Adipose tissue (tissue), 3 donors: ENCODE measurements around the gene KANSL1L. TPM values are rescaled to one million over a fixed set of nuclear protein-coding genes. Genes with fewer than 3 reads are reported as not detected.
A peak's percentile ranks its signal among the peaks of the same experiment; 100 is the strongest.
"Not testable (repeated sequence)": the region's sequence is repeated elsewhere in the genome, so short reads cannot be mapped to it uniquely, and the experiment has no call there.

Experiments used
- H3K27ac ChIP-seq: one replicate; pipeline ENCODE4 v1.5.1; 2013; ENCODE audit warnings: low read depth, low read length
- WGBS, 3 donors: extraction: QIAGEN DNeasy Blood & Tissue Kit; methylation state at CpG; one replicate each; pipeline ENCODE4 v1.1.7; 2013; 5-methylcytosine and 5-hydroxymethylcytosine counted together
- polyA plus RNA-seq, 3 donors: library from polyadenylated mRNA; stranded (reverse); fragments of 200-250 nt; gene quantifications; one replicate each; pipeline ENCODE4 v1.2.3, GENCODE V29; 2013
- donor health status: healthy with polysubstance abuse.
- donor health status: Bipolar disorder and iron deficiency.
- donor health status: healthy.

Gene KANSL1L
- polyA plus RNA-seq, 3 donors, result 5.3 to 7.1 (median 6.2) TPM

DNA sequence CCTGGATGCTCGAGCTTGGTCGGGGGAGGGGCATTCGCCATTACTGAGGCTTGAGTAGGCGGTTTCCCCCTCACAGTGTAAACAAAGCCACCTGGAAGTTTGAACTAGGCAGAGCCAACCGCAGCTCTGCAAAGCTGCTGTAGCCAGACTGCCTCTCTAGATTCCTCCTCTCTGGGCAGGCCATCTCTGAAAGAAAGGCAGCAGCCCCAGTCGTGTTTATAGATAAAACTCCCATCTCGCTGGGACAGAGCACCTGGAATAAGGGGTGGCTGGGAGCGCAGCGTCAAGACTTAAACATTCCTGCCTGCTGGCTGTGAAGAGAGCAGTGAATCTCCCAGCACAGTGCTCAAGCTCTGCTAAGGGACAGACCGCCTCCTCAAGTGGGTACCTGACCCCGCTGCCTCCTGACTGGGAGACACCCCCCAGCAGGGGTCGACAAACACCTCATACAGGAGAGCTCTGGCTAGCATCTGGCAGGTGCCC lies 10.4 kb upstream of the KANSL1L start:
- H3K27ac ChIP-seq, result not testable (repeated sequence)
- 52 to 56% (median 55%) methylated on average over 12 of the region's 12 CpGs for WGBS, 3 donors

DNA sequence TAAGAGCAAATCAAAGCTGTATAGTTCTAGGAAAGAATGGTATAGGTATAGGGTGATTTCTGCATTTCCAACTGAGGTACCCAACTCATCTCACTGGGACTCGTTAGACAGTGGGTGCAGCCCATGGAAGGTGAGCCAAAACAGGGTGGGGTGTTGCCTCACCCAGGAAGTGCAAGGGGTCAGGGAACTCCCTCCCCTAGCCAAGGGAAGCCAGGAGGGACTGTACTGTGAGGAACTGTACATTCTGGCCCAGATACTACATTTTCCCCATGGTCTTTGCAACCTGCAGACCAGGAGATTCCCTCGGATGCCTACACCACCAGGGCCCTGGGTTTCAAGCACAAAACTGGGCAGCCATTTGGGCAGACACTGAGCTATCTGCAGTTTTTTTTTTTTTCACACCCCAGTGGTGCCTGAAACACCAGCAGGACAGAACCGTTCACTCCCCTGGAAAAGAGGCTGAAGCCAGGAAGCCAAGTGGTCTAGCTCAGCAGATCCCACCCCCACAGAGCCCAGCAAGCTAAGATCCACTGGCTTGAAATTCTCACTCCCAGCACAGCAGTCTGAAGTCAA lies 9.9 kb upstream of the KANSL1L start:
- 58 to 71% (median 64%) methylated on average over 3 of the region's 3 CpGs for WGBS, 3 donors

DNA sequence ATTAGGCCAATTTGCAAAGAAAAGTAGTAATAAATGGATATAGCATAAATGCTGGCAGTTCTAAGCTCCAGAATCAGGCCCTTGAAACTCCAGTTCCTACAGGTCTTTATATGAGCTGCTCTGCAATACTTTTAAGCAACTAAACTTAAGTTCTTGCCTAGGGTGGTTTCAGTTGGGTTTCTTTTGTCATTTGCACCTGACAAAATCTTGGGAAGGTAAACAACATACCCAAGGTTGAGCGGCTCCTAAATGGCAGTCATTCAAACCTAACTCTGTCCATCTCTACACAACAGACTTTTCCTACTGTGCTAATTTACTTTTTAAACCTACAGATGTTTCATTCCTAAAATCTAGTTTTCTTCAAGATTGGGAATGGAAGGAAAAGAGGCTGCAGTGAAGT lies 9.3 kb upstream of the KANSL1L start:
- H3K27ac ChIP-seq, result no peak overlapping the region
- WGBS, 3 donors, result 34 to 95% (median 93%) methylated on average over 1 of the region's 1 CpG

More for the DNA sequence above, 9.9 kb upstream of the KANSL1L start:
- not testable (repeated sequence) for H3K27ac ChIP-seq

DNA sequence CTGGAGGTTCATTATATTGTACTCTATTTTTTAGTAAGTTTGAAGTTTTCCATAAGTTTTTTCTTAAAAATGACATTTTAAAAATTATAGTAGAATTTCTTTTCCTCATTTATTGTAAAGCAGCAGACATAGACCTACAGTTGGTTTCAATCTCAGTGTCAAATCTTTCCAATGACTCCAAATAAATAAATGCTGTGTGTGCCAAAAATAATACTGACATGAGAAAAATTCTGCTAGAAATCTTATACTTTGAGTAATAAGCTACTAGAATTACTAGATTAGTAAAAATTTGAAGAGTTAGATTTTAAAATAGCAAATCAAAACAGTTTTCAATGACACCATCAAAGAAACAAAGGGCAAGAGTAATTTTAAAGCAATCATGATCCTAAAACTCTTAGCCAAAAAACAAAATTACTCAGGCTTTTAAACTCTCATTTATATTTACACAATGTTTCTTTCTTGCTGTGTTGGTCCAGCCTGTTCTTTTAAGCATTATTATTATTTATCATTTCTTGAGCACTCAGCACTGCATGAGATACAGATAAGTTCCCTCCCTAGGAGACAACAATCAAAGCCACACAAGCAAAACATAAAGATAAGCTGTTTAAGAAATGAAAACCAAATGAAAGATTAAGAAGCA lies 8.3 kb upstream of the KANSL1L start:
- H3K27ac ChIP-seq, result no peak overlapping the region

DNA sequence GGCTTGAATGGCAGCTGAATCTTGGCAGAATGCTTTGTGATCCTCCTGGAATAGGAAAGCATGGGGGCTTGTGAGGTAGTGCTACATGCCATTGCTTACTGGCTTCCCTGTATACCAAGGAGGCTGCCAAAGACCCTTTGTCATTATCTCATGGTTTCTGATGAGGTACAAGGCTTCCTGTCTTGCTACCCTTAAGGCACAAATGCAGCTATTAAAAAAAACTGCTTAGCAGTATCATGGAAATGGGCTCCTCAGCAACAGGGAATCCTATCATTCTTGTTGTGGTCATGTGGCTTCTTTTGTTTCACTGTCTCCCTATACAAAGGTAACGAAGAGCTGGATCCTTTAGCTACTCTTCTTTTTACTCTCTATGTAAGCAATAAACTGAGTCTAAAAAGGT lies 6.6 kb upstream of the KANSL1L start:
- no peak overlapping the region for H3K27ac ChIP-seq
- 81 to 93% (median 91%) methylated on average over 1 of the region's 1 CpG for WGBS, 3 donors

DNA sequence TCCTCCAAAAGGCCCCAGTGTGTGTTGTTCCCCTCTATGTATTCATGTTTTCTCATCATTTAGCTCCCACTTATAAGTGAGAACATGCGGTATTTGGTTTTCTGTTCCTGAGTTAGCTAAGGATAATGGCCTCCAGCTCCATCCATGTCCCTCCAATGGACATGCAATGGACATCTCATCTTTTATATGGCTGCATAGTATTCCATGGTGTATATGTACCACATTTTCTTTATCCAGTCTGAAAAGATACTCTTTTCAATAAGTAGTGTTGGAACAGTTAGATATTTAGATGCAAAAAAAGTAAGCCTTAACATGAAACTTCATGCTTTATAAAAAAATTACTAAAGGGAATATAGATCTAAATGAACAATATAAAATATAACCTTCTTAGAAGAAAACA lies 5.9 kb upstream of the KANSL1L start:
- not testable (repeated sequence) for H3K27ac ChIP-seq
- 93 to 100% (median 97%) methylated on average over 1 of the region's 1 CpG for WGBS, 3 donors

DNA sequence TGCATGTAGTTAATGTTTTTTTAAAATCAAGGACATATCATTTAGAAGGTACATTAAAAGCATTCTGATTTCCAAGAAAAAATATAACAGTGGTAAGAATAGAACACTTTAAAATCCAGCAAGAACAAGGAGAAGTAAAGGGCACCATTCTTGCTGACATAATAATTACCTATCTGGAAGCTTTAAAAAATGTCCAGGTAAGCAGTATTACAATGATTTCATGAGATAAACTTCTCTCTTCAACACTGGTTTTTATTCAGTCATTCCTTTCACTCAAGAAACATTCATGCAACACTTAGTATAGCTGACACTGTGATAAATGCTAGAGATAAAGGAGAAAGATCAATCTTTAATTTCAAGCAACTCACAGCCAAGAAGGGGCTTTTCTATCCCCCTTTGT lies 2.9 kb upstream of the KANSL1L start:
- no peak overlapping the region for H3K27ac ChIP-seq

DNA sequence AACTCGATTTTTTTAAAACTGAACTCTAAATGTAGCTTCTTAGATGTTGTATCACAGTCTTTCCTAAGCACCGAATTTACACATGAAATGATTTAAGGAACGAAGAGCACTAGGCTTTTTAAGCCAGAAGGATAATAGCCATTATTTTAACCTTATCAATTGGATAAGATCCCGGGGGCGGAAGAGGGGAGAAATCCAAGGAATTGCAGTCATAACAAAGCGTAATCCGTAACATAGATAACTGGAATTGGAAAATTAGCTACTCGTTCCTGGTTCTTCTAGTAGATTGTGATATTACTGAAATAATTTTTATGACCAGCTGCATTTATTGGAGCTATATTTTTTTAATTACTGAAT lies 988 bp upstream of the KANSL1L start:
- H3K27ac ChIP-seq, result no peak overlapping the region
- WGBS, 3 donors, result 4 to 18% (median 11%) methylated on average over 8 of the region's 8 CpGs

DNA sequence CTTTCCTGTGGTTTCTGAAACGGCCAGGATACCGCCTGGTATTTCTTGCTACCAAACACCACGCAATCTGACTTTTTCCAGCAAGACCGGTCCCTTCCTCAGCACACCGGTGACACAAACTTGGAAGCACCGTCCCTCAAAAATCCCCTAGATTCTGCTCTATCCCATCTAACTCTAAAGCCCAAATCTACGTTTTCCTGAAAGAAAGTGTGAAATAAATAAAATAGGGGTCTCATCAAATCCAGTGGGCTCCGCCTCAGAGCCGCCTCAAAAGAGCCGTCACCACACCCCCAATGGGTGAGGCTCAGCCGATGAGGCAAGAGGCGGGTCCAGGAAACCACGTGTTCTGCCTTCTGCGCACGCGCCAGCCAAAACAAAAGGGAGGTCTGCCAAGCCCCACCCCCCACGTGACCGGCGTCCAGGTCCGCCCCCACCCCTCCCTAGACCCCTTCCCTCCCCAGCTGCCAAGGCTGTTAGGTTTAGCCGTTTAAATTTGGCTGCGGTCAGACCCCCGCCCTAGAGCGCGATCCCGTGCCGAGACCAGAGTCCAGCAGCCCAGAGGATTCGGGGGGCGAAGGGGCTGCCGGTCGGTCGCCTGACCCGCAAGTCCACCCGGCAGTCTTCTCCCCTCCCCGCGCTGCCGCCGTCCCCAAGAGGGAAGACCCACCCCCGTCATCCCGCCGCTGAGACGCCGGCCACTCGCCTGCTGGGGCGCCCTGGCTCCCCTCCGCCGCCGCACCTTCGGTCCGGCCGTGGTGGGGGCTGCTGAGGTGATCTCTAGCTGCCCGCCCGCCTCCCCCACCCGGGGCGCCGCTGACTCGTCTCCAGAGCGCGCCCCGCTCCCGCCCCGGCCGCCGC lies 534 bp downstream of the KANSL1L start:
- 0 to 1% (median 0%) methylated on average over 44 to 64 of the region's 64 CpGs for WGBS, 3 donors

DNA sequence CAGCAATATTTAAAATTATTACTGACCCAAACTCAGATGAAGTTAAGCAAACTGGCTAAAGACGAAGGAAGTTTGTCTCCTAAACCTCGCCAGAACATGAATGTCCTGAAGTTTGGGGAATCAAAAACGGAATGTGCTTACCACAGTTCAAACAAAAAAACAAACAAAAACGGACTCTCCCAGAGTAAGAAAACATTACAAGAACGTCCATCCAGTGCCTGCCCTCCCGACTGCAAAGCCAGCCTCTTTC lies 1.1 kb downstream of the KANSL1L start:
- 0% methylated on average over 6 of the region's 6 CpGs for WGBS, 3 donors
- peak overlapping the region; percentile 86 for H3K27ac ChIP-seq

More for the DNA sequence above, 534 bp downstream of the KANSL1L start:
- peak overlapping the region; percentile 86 for H3K27ac ChIP-seq

DNA sequence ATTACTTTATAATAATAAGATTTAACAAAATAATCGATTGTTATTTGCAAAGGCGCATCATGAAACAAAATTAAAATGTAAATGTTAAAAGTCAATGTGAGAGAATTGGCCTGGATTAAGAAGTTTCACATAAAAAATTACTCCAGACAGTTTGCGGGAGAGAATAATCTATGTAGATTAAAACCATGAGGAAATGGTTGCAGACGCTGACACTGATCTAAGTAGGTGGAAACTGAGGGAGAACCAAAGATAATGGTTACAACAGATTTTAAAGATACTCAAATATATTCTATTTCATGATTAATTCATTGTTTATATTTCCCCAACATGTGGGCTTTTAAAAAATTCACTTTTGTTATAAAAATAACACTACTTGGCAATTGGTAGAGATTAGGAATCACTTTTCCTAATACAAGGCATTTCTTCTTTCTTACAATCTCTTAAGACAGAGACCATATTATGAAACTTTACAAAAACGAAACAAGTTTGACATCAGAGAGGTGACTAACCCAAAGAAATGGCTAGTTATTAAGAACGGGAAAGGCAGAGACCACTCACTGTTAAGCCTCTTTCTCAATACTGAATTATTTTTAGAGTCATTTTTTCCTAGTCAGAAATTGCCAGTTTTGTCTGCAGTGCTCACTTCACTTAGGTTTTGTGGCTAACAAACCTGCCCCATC lies 1.6 kb downstream of the KANSL1L start:
- peak overlapping the region; percentile 86 for H3K27ac ChIP-seq

DNA sequence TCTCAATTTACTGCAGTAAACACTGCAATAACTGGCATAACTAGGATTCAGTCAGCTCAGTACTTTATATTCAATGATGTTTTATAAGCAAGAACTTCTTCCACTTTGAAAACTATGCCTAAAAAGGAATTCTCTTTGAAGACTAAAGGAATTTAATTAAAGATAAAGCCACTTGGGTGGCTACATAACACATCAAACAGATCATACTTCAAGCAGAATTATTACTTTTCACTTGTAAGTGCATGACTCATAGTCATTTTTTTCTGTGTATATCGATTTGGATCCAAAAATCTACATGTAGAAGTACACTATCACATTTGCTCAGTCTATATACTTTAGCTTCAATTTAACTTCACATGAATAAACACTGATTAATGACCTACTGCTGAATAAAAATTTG lies 4.0 kb downstream of the KANSL1L start:
- no peak overlapping the region for H3K27ac ChIP-seq
- 19 to 34% (median 26%) methylated on average over 1 of the region's 1 CpG for WGBS, 3 donors

More for the DNA sequence above, 1.6 kb downstream of the KANSL1L start:
- 11 to 23% (median 20%) methylated on average over 6 of the region's 6 CpGs for WGBS, 3 donors

DNA sequence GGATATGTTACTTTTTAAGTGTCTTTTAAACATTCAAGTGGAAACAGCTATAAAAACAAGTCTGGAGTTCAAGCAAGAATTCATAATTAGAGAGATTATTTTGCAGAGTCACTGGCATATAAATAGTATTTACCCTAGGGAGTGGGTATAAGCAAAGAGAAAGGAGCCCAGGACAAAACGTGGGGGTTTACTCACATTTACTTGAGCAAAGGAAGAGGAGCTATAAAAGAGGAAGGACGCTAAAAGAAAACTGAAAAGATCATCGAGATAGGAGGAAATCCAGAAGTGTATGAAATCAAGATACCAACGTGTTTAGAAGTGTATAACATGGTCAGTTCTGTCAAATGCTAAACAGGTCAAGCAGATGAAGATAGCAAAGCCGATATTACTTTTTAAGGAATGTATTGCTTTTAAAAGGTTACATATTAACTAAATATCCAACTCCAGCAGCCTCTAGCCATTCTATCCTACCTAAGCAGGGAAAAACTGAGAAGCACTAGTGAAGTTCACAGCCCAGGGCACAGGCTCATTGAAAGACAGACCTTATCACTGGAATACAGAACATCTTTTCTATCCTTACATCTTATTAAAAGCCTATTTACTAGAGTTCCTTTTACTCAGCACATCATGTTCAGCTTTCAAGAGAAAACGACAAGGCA lies 8.6 kb downstream of the KANSL1L start:
- 23 to 42% (median 39%) methylated on average over 6 of the region's 6 CpGs for WGBS, 3 donors
- H3K27ac ChIP-seq, result no peak overlapping the region

DNA sequence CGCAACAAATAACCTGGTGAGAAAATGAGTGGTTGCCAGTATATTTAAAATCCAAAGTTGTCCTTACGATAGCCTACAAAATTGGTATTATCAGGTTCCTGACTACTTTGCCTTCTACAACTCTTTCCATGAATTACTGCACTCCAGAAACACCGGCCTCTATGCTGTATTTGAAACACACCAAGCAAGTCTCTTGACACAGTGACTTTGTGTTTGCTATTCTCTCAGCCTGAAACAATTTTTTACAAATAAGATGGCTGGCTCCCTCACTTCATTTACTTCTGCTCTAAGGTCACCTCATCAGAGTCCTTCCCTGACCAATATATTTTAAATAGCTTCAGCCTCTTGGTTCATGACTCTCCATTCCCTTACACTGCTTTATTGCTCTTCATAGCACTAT lies 12.2 kb downstream of the KANSL1L start:
- no peak overlapping the region for H3K27ac ChIP-seq
- 79 to 97% (median 94%) methylated on average over 3 of the region's 3 CpGs for WGBS, 3 donors

DNA sequence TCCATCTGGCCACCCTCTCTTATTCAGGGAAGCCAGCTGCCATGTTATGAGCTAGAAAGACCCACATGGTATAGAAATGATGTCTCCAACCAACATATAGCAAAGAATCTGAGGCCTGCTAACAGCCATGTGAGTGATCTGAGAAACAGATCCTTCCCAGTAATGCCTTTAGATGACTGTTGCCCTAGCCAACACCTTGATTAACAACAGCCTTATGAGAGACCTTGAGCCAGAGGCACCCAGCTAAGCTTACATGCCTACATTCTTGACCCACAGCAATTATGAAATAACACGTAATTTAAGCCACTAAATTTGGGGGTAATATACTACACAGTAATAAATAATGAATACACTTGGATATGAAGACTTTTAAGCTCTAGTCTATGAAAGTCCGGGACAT lies 13.0 kb downstream of the KANSL1L start:
- WGBS, 3 donors, result 75 to 91% (median 77%) methylated on average over 2 of the region's 2 CpGs
- H3K27ac ChIP-seq, result no peak overlapping the region

DNA sequence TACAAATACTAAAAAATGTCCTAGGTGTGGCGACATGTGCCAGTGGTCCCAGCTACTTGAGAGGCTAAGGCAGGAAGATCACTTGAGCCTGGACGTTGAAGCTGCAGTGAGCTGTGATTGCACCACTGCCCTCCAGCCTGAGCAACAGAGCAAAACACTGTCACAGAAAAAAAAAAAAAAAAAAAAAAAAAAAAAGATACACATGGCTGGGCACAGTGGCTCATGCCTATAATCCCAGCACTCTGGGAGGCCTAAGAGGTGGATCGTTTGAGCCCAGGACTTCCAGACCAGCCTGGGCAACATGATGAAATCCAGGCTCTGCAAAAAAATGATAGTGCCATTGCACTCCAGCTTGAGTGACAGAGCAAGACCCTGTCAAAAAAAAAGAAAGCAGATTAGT lies 13.7 kb downstream of the KANSL1L start:
- 68 to 86% (median 69%) methylated on average over 3 of the region's 3 CpGs for WGBS, 3 donors
- no peak overlapping the region for H3K27ac ChIP-seq

DNA sequence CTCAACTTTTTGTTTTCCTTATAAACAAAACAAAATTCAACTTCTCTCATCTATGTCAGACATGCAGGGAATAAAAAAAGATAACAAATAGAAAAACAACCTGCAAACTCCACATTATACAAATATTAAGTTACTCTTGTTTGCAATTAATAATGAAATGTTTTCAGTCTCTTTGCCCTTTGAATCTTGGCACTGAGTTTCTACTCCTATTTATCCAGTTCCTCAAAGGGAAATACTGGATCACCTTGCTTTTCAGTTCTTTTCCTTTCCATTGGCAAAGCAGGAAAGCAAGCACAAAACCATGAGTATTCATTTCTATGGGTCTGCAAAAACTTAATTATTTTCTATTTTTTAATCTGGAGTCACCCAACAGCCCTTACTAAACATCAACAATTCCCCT lies 23.6 kb downstream of the KANSL1L start:
- no peak overlapping the region for H3K27ac ChIP-seq

DNA sequence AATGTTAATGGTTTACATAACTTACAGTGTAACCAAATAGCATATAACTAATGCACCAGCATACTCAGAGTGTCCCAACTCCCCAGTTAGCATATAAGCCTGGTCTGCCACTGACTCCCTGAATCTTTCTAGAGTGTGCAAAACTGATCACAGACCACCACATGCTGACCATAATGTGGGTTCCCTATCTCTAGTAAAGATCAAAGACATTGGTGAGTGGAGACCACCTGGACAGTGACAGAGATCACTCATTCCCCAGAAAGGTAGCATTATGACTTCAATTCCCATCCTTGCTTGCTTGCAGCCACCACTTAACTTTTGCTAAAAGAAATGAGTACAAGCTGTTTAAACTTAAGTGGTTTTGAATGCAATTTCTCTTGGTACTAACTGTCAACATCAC lies 39.0 kb downstream of the KANSL1L start:
- H3K27ac ChIP-seq, result no peak overlapping the region

DNA sequence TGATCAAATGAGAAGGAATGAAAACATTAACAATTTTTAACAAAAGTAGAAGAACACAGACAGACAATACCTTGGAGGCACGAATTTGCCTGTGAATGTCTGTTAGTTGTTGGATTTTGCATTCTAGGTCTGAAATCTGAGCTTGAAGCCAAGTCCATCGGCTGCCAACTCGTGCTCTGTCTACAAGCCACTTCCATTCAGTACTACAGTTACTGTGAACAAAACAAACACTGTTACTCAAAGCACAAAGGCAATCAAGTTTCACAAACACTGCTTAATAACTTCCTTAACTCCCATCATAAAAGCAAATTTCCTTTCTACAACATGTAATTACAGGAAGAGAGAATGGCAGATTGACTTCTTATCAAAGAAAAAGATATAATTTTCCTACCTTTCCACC lies 42.2 kb downstream of the KANSL1L start:
- H3K27ac ChIP-seq, result no peak overlapping the region
- 28 to 62% (median 58%) methylated on average over 3 of the region's 3 CpGs for WGBS, 3 donors
